Endothelial cell of umbilical vein (primary cell): ENCODE results near the gene KCNC4. TPM values are rescaled to one million over a fixed set of nuclear protein-coding genes. Genes with fewer than 3 reads are reported as not detected.

Experiments
- BruUV-seq: library from RNA; stranded (reverse); fragments of 400-500 nt; replicated peaks from 2 replicates; lab custom pipeline; 2021; lab: Mats Ljungman, UMichigan
- CTCF ChIA-PET: fragments of 300-600, 350-600 bp; sonication (Branson Sonifier 250); formaldehyde crosslinking; loops from one replicate; lab custom pipeline; 2021; ENCODE audit warnings: antibody characterized with exemption, inconsistent platforms; lab: Charles Lee
- POLR2A ChIA-PET: fragments of 300-600, 350-600 bp; sonication (Branson Sonifier 250); formaldehyde crosslinking; loops from one replicate; lab custom pipeline; 2021; ENCODE audit warnings: antibody characterized with exemption, inconsistent platforms; lab: Charles Lee
- DNase-seq: peaks from one replicate; pipeline ENCODE4 v3.0.0-alpha.2; 2011; ENCODE audit warnings: low read depth, low spot score
- FAIRE-seq: peaks from 2 replicates; lab custom pipeline; 2011; peaks lifted over from hg19 to GRCh38; lab: Jason Lieb, UNC
- H2AFZ ChIP-seq: 2 replicates; pipeline ENCODE4 v1.6.0; 2012; ENCODE audit warnings: low read depth, low read length, control low read depth, inconsistent platforms
- H3K27ac ChIP-seq: 2 replicates; pipeline ENCODE4 v1.5.1; 2011; ENCODE audit warnings: low read depth, mild to moderate bottlenecking, control low read depth, low read length, moderate library complexity; ENCODE audit not compliant: insufficient read depth
- H3K27me3 ChIP-seq, 2 experiments: 2 replicates each; pipeline versions ENCODE4 v1.6.0 to v1.6.1; 2011; ENCODE audit warnings: low read length in 2 of 2, mixed read lengths in 1 of 2; ENCODE audit not compliant: control insufficient read depth in 2 of 2, insufficient read depth in 2 of 2
- H3K36me3 ChIP-seq, 2 experiments: 2 replicates in 1 of 2; 3 replicates in 1 of 2; pipeline ENCODE4 v1.5.1; 2011; ENCODE audit warnings: low read length in 2 of 2, mild to moderate bottlenecking in 1 of 2, moderate library complexity in 1 of 2; ENCODE audit not compliant: control insufficient read depth in 2 of 2, insufficient read depth in 2 of 2; ENCODE audit errors: extremely low read depth in 1 of 2
- H3K4me1 ChIP-seq: 3 replicates; pipeline ENCODE4 v1.5.1; 2011; ENCODE audit warnings: mild to moderate bottlenecking, low read length; ENCODE audit not compliant: control insufficient read depth, insufficient read depth; ENCODE audit errors: extremely low read depth
- H3K4me2 ChIP-seq: 2 replicates; pipeline ENCODE4 v1.6.1; 2011; ENCODE audit warnings: low read length, control low read depth, mixed read lengths; ENCODE audit not compliant: insufficient read depth
- H3K4me3 ChIP-seq, 3 experiments: fragments of 200-600 bp in 1 of 3; sonication (generic), shearing (Covaris generic) in 1 of 3; replicated peaks in 1 of 3; 2 replicates each; pipeline ENCODE4 v1.5.1; 2011 to 2016; ENCODE audit warnings: control low read depth in 3 of 3, low read length in 3 of 3, mild to moderate bottlenecking in 2 of 3, inconsistent platforms in 1 of 3, low read depth in 1 of 3, moderate library complexity in 1 of 3; ENCODE audit not compliant: insufficient read depth in 1 of 3
- H3K79me2 ChIP-seq: 2 replicates; pipeline ENCODE4 v1.6.0; 2012; ENCODE audit warnings: low read length, inconsistent platforms; ENCODE audit not compliant: control insufficient read depth, insufficient read depth
- H3K9ac ChIP-seq: replicated peaks from 2 replicates; pipeline ENCODE3; 2011; ENCODE audit warnings: low read length, control low read depth; ENCODE audit not compliant: insufficient read depth; ENCODE audit errors: extremely low read depth
- H3K9me1 ChIP-seq: replicated peaks from 3 replicates; pipeline ENCODE4 v1.6.0; 2011; ENCODE audit warnings: mild to moderate bottlenecking, low read length; ENCODE audit not compliant: control insufficient read depth, insufficient read depth; ENCODE audit errors: extremely low read depth
- H3K9me3 ChIP-seq: replicated peaks from 2 replicates; pipeline ENCODE4 v1.5.1; 2012; ENCODE audit warnings: low read length, inconsistent platforms; ENCODE audit not compliant: control insufficient read depth, insufficient read depth
- H4K20me1 ChIP-seq: replicated peaks from 2 replicates; pipeline ENCODE3; 2011; ENCODE audit warnings: mild to moderate bottlenecking, low read length; ENCODE audit not compliant: control insufficient read depth, insufficient read depth; ENCODE audit errors: extremely low read depth
- EZH2 ChIP-seq: IDR thresholded peaks from 2 replicates; pipeline ENCODE4 v1.6.1; 2012; ENCODE audit warnings: borderline replicate concordance, low read depth, mild to moderate bottlenecking, moderate library complexity, low read length, inconsistent platforms; ENCODE audit not compliant: severe bottlenecking
- FOS ChIP-seq: IDR thresholded peaks from 2 replicates; pipeline ENCODE4 v1.6.1; 2011; ENCODE audit warnings: mild to moderate bottlenecking, low read length, moderate library complexity, borderline replicate concordance; ENCODE audit not compliant: insufficient read depth
- GATA2 ChIP-seq: IDR thresholded peaks from 2 replicates; pipeline ENCODE4 v1.7.0; 2011; ENCODE audit warnings: low read depth, mild to moderate bottlenecking, moderate library complexity, mixed read lengths, low read length; ENCODE audit not compliant: insufficient read length, insufficient read depth
- JUN ChIP-seq: IDR thresholded peaks from 2 replicates; pipeline ENCODE4 v1.6.1; 2011; ENCODE audit warnings: borderline replicate concordance, low read depth; ENCODE audit not compliant: insufficient read length, insufficient read depth
- MAX ChIP-seq: IDR thresholded peaks from 2 replicates; pipeline ENCODE4 v1.6.1; 2011; ENCODE audit not compliant: insufficient read depth, insufficient read length
- POLR2AphosphoS5 ChIP-seq: IDR thresholded peaks from 2 replicates; pipeline ENCODE4 v1.6.1; 2012; ENCODE audit warnings: low read depth, mild to moderate bottlenecking, control low read depth, low read length, moderate library complexity; ENCODE audit not compliant: insufficient read depth
- dilution Hi-C: fragments of 300-500 bp; cut with MboI; formaldehyde crosslinking; loops from one replicate; pipeline ENCODE4 v1.15.0; 2019; ENCODE audit warnings: low sequenced_read_pairs; ENCODE audit not compliant: extremely low pct_ligation_motif_present
- intact Hi-C: fragments of 100-400 bp; cut with micrococcal nuclease; formaldehyde crosslinking; loops from one replicate; pipeline ENCODE4 v1.10.0; 2022
- polyA plus RNA-seq, 4 experiments: library from polyadenylated mRNA; depleted of rRNA in 3 of 4; stranded (reverse) in 3 of 4; unstranded in 1 of 4; fragments of >200 nt; gene quantifications; 2 replicates each; pipeline versions ENCODE4 v1.2.1 to v1.2.3, GENCODE V29; 2011 to 2012; ENCODE audit warnings: missing spikeins in 1 of 4
- total RNA-seq: library from RNA; stranded (reverse); gene quantifications from 2 replicates; pipeline ENCODE4 v1.2.3, GENCODE V29; 2021

KCNC4 gene
- total and polyA plus RNA-seq, 2 donors (not counting 3 experiments of a cell fraction or from before 2014, with no cell fraction given), result 6.7 to 22.5 TPM

GRCh38 chr1:110235181-110235833 lies 25.2 kb downstream of the KCNC4 start:
- no TSS peak for BruUV-seq
- no peaks in the 10 kb centered on the region for H3K9me1 ChIP-seq
- no peaks in the 10 kb centered on the region for H3K9me3 ChIP-seq
- FAIRE-seq (peak; percentile 98), DNase-seq (peak; percentile 70)
- peak overlapping the region; percentile 77 for H3K27ac ChIP-seq
- peak overlapping the region; percentile 4 for H3K9ac ChIP-seq
- ChIA-PET POLR2A (interaction anchor here (0.7 kb wide), 1 partner anchor 23 kb away, joined by 3 read pairs; no protein-coding TSS in a partner anchor), CTCF (interaction anchor here (0.6 to 3.2 kb wide), 6 partner anchors 19 to 261 kb away, joined by 3 to 22 read pairs (median 4); partner anchors contain the start of gene KCNC4)
- no peaks in the 10 kb centered on the region for H3K27me3 ChIP-seq
- H3K4me3 ChIP-seq, result no peak overlapping the region
- no peaks in the 10 kb centered on the region for H3K79me2 ChIP-seq
- no peaks in the 10 kb centered on the region for H4K20me1 ChIP-seq
- H3K36me3 ChIP-seq, result peaks cover 0 to 6% of the 10 kb centered on the region in 2 experiments
- TF ChIP-seq JUN, result no peak
- TF ChIP-seq MAX, result no peak
- no peak for TF ChIP-seq GATA2
- TF ChIP-seq POLR2AphosphoS5, result peak; percentile 16
- TF ChIP-seq FOS, result no peak
- TF ChIP-seq EZH2, result no peak
- H3K4me1 ChIP-seq, result peaks cover 33% of the 10 kb centered on the region
- intact Hi-C loops (loop anchor here (1.0 kb wide), 1 partner anchor 22 kb away; no protein-coding TSS in a partner anchor), dilution Hi-C loops (no loop called here)
- peak overlapping the region; percentile 88 for H2AFZ ChIP-seq
- H3K4me2 ChIP-seq, result peak overlapping the region; percentile 48
